Measurements from ENCODE around the gene DENND1A.

GRCh38 chr9:123652416-123652815, 277.5 kb downstream of the DENND1A start:
- no peak for TF ChIP-seq CTCF (IDR thresholded peaks at IDR 0.05)
- no peak for TF ChIP-seq POLR2A (IDR thresholded peaks at IDR 0.05)
